ENCODE results near the gene LSM2. TPM values are rescaled to one million over a fixed set of nuclear protein-coding genes. Genes with fewer than 3 reads are reported as not detected.
"Not testable (repeated sequence)": the region's sequence is repeated elsewhere in the genome, so short reads cannot be mapped to it uniquely, and the experiment has no call there.

The LSM2 gene
- total RNA-seq, 1 donor from 2014 or later, result 35.7 TPM

GRCh38 chr6:31822036-31822821 lies 15.5 kb upstream of the LSM2 start:
- Mint-ChIP-seq H3K27me3 (ENCODE audit: low read depth) (no peaks in the 10 kb centered on the region), H3K27ac (ENCODE audit: unreplicated experiment) (peak overlapping the region; percentile 99), H3K9me3 (ENCODE audit: low read depth) (no peaks in the 10 kb centered on the region), H3K4me3 (ENCODE audit: unreplicated experiment) (peak overlapping the region; percentile 86), H3K4me1 (ENCODE audit: low read depth) (peaks cover 58% of the 10 kb centered on the region), H3K36me3 (ENCODE audit: low read depth) (no peaks in the 10 kb centered on the region)
- TF ChIP-seq CTCF (IDR thresholded peaks at IDR 0.05), result no peak
- DNase-seq (ENCODE audit: low spot score), result peak; percentile 58

- H3K27me3 Mint-ChIP-seq (ENCODE audit: low read depth), result no peaks in the 10 kb centered on the region
- no peaks in the 10 kb centered on the region for H3K9me3 Mint-ChIP-seq (ENCODE audit: low read depth)
- peak overlapping the region; percentile 99 for H3K27ac Mint-ChIP-seq (ENCODE audit: unreplicated experiment)
- peak; percentile 83 for DNase-seq (ENCODE audit: low spot score)
- H3K4me1 Mint-ChIP-seq (ENCODE audit: low read depth), result peaks cover 51% of the 10 kb centered on the region
- TF ChIP-seq CTCF (IDR thresholded peaks at IDR 0.05), result no peak
- H3K36me3 Mint-ChIP-seq (ENCODE audit: low read depth), result no peaks in the 10 kb centered on the region
- H3K4me3 Mint-ChIP-seq (ENCODE audit: unreplicated experiment), result peak overlapping the region; percentile 86
Observed at GRCh38 chr6:31821301-31822035, 14.7 kb upstream of the LSM2 start.

GRCh38 chr6:31820399-31820798 lies 13.6 kb upstream of the LSM2 start:
- peak overlapping the region; percentile 99 for H3K27ac Mint-ChIP-seq (ENCODE audit: unreplicated experiment)
- H3K4me3 Mint-ChIP-seq (ENCODE audit: unreplicated experiment); H3K27me3 Mint-ChIP-seq (ENCODE audit: low read depth); DNase-seq (ENCODE audit: low spot score); H3K9me3 Mint-ChIP-seq (ENCODE audit: low read depth); H3K36me3 Mint-ChIP-seq (ENCODE audit: low read depth): not testable (repeated sequence)
- peaks cover 43% of the 10 kb centered on the region for H3K4me1 Mint-ChIP-seq (ENCODE audit: low read depth)

GRCh38 chr6:31819871-31820299 lies 13.1 kb upstream of the LSM2 start:
- no peaks in the 10 kb centered on the region for H3K27me3 Mint-ChIP-seq (ENCODE audit: low read depth)
- H3K27ac Mint-ChIP-seq (ENCODE audit: unreplicated experiment), result peak overlapping the region; percentile 58
- no peak overlapping the region for H3K4me3 Mint-ChIP-seq (ENCODE audit: unreplicated experiment)
- H3K4me1 Mint-ChIP-seq (ENCODE audit: low read depth), result peaks cover 42% of the 10 kb centered on the region
- H3K36me3 Mint-ChIP-seq (ENCODE audit: low read depth), result no peaks in the 10 kb centered on the region
- no peak for TF ChIP-seq CTCF (IDR thresholded peaks at IDR 0.05)
- DNase-seq (ENCODE audit: low spot score), result no peak
- H3K9me3 Mint-ChIP-seq (ENCODE audit: low read depth), result no peaks in the 10 kb centered on the region

- peak overlapping the region; percentile 77 for H3K27ac Mint-ChIP-seq (ENCODE audit: unreplicated experiment)
- not testable (repeated sequence) for DNase-seq (ENCODE audit: low spot score); H3K27me3 Mint-ChIP-seq (ENCODE audit: low read depth); H3K9me3 Mint-ChIP-seq (ENCODE audit: low read depth); H3K36me3 Mint-ChIP-seq (ENCODE audit: low read depth)
- H3K4me3 Mint-ChIP-seq (ENCODE audit: unreplicated experiment), result peak overlapping the region; percentile 66
- peaks cover 49% of the 10 kb centered on the region for H3K4me1 Mint-ChIP-seq (ENCODE audit: low read depth)
Observed at GRCh38 chr6:31817929-31818511, 11.3 kb upstream of the LSM2 start.

- not testable (repeated sequence) for H3K9me3 Mint-ChIP-seq (ENCODE audit: low read depth); H3K36me3 Mint-ChIP-seq (ENCODE audit: low read depth); DNase-seq (ENCODE audit: low spot score); H3K27me3 Mint-ChIP-seq (ENCODE audit: low read depth)
- Mint-ChIP-seq H3K4me3 (ENCODE audit: unreplicated experiment) (peak overlapping the region; percentile 66), H3K4me1 (ENCODE audit: low read depth) (peaks cover 43% of the 10 kb centered on the region), H3K27ac (ENCODE audit: unreplicated experiment) (peak overlapping the region; percentile 77)
Observed at GRCh38 chr6:31817133-31817928, 10.6 kb upstream of the LSM2 start.
